Stimulated activated naive CD8-positive, alpha-beta T cell treated with anti-CD3 and anti-CD28 coated beads, Interleukin-15, Interleukin-2, amounts not matched to agents 100 U/mL and 50 U/mL, for 24 hours (primary cell): ENCODE measurements around the gene MAPRE2.

ENCODE experiments used
- ATAC-seq: fragments of 150-1000 bp; cut with Tn5 transposase; one replicate; pipeline ENCODE4 v1.10.0; 2021
- DNase-seq: peaks from one replicate; pipeline ENCODE4 v3.0.0; 2021

MAPRE2 gene

DNA sequence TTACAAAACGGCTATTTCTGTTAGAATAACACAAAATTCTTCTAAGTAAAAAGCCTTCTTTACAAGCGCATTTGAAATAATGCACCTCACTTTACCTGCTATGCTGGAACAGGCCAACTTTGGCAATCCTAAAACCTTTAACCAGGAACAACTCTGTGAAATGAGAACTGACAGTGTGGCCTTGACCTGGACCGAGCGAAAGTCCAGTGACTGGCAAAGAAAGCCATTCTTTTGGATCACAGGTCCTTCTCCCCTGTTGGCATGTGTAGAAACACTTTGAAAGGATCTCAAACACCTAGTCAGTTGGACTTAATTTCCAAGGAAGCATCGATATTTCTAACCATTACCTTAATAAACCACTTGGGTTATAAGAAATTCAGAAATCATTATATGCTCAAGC, 21.2 kb downstream of the MAPRE2 start:
- no peak for DNase-seq
- ATAC-seq = no peak

DNA sequence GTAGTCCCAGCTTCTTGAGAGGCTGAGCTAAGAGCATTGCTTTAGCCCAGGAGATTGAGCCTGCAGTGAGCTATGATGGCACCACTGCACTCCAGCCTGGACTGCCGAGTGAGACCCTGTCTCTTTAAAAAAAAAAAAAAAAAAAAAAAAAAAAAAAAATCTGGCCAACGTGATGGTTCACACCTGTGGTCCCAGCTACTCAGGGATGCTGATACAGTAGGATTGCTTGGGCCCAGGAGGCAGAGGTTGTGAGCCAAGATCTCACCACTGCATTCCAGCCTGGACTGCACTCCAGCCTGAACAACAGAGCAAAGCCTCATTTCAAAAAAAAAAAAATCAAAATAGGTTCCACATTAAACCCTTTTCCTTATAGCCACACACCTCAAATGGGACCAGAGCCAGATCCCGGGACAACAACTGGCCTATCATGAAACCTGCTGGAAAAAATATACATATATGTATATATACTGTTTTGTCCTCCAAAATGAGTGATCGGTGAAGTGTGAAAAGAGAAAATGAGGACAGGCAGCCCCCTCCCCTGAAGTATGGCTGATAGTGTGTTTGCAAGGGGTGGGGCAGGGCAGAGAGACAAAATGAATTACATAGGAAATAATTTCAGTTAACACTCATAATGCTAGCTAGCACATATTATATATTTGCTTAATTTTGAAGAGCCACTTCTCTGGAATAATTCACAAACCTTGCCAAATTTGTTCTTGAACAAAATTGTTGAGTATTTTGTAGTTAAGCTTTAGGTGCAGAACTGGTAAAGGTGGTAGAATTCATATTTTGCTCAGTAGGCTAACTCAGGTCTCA, 22.9 kb downstream of the MAPRE2 start:
- DNase-seq = no peak
- ATAC-seq = no peak

DNA sequence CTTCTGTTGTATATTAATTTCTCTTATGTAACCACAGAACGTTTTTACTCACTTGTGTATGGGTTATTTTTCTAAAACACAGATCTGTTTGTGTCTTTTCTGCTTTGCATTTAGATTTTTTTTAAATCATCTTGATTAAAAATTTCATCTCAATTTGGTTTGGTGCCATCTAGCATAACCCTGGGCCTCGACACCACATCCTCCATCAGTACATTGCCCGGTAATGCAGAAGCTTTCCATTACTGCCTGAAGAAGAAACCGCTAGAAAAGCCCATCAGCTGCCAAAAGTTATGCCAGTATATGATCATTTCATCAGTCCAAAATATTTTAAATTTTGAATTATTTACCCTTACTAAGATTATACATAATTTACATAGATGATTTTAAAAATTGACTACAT, 26.2 kb downstream of the MAPRE2 start:
- no peak for ATAC-seq

DNA sequence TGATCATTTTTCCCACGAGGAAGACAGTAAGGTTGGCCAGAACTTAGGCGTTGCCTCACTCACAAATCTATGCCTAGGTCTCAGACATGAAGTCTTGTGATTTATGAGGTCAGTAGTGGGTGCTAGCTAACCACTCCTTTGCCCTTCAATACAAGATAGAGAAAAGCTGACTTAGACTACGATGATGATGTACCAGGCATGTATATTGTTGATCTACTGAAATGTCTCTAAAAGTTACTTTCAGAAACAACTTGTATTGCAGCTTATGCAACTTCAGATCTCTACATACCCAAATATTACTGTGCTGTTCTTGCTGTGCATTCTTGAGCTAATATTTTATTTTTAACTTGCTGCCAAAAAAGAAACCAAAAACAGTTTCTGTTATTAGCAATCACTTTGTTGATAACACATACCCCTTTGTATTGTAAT, 30.6 kb downstream of the MAPRE2 start:
- ATAC-seq (peak; percentile 32), DNase-seq (no peak)

More for the DNA sequence above, 26.2 kb downstream of the MAPRE2 start:
- DNase-seq = no peak

DNA sequence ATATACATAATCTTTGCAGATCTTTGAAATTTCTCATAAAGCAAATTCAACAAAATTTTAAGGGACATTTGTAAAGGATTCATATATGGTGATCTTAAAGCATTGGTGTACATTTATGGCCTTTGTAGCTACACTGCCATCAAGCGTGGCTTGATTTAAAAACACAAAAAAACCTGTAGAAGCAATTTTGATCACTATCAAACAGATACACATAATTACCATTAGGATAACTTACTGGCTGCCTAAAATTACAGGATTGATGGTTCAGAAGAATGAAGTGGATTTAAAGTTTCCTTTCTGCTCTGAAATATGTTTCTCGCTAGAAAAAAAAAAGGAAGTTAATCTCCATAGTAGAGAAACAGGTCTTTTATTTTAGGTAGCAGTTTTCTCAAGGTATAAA, 31.4 kb downstream of the MAPRE2 start:
- no peak for ATAC-seq
- no peak for DNase-seq

DNA sequence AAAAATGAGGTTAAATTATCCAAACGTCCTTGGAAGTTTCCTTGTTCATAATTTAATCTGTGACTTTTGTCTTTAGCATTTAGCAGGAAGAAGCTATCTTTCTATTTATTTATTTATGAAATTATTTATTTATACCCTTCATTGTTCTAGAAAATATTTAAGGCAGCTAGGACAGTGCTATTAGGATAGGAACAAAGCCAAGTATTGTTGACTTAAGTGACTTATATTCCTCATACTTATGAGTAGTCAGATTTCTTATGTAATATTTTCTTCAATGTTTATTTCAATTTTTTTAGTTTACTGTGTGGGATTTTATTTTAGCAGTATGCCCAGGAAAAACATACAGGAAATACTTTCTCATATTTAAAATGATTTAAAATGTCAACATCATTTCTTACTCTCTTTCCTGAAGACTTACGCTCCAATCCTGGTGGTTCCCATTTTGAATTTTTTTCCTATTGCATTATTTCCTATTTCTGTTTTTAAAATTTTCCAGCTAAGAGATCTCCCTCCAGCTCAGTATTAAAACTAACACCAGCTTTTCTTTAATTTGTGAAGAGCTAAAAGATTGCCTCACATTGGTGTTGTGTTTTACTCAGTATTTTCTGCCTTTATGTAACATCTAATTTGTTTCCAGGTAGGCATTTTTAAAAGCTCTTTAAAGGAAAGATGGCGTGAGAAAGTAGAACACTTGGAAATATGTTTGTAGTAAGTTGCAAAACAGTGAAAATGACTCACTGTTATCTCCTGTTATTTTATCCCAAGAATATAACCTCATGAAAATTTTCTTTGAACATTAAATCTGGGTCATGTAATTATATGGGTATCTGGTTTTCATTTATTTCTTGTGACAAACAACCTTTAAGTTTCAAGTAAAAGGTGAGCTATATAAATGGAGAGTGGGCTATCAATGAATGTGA, 32.2 kb downstream of the MAPRE2 start:
- ATAC-seq (no peak), DNase-seq (no peak)

DNA sequence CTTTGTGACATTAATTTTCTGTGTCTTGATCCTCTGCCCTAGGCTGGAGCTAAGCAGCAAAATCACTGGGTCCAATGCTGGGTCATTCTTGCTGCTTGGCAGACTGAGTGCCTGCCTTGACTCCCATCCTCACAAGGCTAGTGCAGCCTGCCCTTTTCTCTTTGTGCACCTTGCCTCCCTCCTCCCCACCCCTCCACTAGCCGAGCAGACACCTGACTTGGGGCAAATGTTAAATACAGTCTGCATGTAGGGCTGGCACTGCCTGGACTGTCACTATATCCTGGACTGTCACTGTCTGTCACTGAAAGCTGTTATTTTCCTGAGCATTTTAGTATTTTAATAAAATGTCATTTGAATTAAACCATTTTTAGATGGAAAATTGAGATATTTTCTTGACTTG, 33.4 kb downstream of the MAPRE2 start:
- no peak for ATAC-seq
- DNase-seq = no peak

DNA sequence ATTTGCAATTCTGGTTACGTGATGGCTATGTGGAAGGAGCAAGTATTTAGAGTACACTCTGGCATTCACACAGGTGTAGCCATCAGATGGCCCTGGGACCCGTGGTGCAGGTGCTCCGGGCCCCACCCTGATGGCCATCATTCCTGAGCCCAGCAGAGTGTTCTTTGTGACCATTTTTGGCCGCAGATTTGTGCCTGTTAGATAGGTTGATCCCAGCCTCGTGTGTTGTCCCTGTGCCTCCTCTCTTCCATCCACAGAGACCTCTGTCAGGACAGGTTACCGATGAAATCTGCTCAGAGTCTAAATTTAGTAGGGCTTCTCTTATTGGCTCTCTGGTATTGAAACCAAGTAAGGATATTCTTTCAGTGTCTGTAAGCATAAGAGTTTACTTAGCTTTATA, 33.9 kb downstream of the MAPRE2 start:
- ATAC-seq (no peak), DNase-seq (no peak)

DNA sequence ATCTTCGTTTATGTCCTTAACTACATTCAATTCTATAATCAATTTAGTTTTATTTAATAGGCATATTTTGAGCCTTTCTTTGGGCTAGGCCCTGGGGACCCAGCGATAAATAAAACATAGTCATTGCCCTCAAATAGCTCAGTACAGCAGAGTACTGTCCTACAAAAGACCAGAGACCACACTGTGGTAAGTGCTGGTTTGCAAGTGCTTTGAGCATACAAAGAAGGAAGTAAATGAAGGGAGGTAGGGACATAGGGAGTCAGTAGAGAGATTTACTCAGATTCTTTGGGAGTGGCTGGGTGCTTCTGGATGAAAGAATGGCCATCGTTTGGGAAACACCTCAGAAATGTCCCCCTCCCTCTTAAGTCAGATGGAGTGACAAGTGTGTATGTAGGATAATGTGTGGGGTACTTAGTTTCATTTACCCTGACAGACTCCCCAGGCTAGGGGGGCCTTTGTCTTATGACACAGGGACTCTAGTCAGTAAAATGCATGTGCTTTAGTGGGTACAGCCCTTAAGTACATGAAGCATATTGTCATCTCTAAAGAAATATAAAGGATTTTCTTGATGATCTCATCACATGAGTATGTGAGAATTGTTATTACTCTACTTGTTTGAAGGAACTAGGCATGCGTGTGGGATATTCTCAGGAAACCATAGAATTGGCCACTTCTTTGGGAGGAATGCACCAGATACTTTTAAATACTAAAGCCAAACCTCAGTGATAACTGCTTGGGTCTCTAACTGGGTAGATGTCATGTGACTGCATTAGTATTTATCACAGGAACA, 35.1 kb downstream of the MAPRE2 start:
- no peak for DNase-seq

DNA sequence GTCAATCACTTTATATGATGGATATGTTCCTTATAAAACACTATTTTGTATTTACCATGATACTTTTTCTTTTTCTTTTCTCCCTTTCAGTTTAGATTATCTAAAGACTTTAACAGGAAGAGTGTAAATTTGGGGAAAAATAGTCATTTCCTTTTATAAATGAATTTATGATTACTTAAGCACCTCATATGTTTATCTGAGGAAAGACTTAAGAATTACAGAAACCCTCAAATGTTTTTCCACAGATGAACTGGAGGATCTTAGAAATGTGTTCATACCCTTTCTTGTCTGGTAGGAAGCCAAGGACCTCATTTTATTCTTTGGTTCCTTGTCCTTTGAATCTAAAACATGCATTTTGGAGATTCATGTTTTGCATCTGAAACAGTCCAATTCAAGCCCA, 36.7 kb downstream of the MAPRE2 start:
- DNase-seq (no peak), ATAC-seq (no peak)

More for the DNA sequence above, 35.1 kb downstream of the MAPRE2 start:
- ATAC-seq = no peak

DNA sequence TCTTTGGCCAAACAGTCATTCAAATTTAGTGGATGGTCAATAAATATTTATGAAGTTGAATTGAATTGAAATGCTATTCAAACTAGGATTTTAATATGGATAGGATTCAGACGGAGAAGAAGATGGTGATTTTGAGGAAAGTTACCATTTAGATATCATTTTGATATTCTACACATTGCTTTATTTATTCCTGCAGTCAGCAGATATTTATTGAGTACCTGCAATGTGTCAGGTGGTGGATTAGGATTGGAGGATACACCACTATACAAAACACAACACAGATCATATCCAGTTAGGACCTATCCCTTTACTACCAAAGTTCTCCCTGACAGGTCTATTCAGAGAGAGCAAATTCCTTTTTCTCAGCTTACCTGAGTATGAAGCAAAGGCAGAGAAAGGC, 38.8 kb downstream of the MAPRE2 start:
- DNase-seq (no peak), ATAC-seq (no peak)

DNA sequence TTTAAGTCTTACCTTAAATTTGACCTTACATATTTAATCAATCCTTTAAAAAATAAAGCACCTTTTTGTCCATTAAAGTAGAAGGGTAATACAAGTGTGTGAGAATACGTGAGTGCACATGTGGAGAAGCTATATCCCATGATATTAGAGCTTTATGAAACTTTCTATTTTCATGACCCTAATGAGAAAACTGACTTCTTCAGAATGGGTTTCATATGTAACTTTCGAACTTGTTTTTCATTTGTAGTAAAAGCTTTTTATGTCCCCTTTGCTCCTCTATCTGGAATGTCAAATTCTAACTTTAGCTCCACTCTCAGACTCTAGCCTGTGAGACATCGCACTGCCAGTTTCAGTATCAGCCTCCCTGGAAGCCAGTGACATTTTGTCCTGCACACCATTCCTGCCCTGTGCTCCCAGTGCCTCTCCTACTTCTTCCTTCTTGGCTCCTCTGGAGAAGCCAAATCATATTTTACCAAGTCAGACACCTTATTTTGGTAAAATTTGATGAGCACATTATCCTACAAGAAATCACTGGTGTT, 42.0 kb downstream of the MAPRE2 start:
- no peak for ATAC-seq
- no peak for DNase-seq

DNA sequence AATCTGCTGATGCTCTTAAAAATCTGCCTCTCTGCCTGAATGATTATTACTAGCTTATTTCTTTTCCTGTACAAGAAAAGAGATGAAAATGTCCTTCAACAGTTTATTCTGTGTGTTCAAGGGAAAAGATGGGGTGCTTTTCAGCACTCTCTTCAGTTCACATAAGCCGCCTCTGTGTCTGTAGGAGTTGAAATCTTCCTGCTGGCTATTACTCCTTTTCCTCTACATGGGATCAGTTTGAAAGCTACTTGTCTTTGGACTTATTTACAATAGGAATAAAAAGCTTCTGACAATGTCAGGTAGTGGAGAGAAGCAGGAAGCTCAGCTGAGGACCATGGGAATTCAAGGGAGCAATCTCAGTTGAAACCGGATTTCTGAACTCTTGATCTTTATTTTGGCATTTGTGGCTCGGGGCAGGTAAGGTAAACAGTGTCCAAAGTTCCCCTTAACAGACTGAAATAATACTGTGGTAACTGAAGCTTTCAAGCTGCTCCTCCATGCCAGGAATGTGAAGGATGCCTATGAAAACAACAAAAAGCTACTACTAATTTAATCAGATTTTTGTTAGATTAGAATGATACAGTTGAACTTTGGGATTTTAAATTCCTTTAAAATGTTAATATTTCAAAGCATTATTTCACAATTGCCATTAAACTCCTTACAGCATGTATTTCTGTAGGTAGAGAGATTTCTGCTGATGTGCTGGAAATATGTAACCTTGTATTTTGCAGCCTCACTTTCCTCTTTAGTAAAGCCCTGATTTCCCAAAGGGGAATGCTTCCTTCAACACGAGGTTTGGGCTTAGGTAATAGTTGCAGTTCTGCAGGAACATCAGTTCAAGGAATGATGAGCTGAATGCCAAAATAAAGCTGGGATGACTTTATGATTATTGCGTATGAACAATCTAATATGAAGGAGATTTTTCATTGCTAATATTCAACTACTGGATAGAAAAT, 43.6 kb downstream of the MAPRE2 start:
- ATAC-seq (no peak), DNase-seq (no peak)

DNA sequence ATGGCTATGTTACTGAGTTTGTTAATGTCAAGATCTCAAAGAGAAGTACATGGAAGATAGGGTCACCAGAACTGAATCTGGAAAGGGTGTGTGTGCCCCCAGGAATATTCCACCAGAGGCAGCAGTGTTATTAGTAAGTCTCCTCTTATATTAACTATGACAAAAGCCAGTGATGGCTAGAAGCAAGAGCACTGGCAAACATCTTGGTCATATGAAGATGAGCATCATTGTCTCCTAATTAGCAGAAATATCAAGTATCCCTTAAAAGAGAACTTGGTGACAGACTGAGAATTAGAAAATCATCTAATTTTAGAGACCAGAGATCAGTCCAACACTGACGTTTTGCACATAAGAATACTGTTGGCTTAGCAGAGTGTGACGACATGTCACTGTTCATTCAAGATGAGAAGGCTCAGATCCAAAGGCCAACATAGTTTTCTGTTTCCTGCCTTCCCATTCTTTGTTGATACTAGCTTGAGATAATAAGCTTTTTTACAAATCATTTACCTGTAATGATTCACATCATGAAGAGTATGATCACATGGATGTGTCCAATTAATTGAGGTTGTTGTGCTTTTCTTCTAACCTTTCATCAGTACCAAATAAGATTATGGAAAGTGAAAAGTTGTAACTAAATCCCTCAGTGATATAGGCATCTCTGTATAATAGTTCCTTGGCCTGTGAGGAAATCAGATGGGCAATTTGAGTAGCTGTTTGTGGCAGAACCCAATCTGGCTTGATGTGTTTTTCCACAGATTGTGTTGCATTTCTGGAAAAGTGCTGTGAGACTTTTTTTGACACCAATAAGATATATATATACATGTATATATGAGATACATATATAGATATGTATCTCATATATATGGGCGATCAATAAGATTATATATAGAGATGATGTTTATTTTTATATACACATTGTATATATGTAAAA, 44.5 kb downstream of the MAPRE2 start:
- DNase-seq = no peak
- no peak for ATAC-seq

DNA sequence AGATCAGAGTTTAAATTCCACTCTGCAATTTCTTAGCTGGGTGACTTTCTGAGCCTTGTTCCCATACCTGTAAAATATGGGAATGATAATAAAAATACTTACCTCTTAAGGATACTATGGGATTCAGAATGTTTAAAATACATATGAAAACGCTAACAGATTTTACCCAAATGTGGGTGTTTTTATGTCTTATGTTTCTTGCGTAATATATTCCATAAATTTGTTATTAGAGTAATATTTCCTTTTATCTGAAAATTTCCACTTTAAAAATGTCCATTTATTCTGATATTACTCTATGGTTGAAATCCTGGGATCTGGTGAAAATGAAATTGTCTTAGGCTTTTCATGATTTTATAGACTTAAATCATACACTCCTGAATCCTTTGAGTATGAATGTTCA, 45.5 kb downstream of the MAPRE2 start:
- DNase-seq (no peak), ATAC-seq (no peak)

DNA sequence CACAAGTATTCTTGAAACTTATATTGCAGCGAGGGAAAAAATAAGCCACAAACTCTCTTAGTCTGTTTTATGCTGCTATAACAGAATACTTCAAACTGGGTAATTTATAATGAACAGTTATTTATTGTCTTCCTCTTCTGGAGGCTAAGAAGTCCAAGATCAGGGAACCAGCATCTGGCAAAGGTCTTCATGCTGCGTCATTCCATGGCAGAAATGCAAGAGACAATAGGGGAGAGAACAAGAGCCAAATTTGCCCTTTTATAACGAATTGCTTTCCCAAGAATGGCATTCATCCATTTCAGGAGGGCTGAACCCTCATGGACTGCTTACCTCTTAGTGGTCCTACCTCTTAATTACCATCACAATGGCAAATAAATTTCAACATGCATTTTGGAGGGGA, 46.5 kb downstream of the MAPRE2 start:
- ATAC-seq = no peak

DNA sequence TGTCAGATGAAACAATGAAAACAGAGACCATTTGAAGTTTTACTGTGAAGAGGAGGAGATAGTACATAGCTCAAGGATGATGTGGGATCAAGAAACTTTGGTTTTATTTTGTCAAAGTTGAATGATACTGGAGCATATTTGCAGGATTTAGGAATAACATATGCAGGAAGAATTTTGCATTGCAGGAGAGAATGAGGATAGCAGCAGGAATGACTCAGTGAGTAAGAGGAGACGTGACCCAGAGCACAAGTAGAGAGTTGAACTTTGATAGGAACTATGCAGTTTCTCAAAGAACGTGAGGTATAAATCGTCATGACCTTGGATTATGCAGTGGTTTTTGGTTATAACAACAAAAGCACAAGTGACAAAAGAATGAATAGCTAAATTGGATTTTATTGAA, 47.7 kb downstream of the MAPRE2 start:
- no peak for ATAC-seq
- DNase-seq = no peak

More for the DNA sequence above, 46.5 kb downstream of the MAPRE2 start:
- DNase-seq = no peak

DNA sequence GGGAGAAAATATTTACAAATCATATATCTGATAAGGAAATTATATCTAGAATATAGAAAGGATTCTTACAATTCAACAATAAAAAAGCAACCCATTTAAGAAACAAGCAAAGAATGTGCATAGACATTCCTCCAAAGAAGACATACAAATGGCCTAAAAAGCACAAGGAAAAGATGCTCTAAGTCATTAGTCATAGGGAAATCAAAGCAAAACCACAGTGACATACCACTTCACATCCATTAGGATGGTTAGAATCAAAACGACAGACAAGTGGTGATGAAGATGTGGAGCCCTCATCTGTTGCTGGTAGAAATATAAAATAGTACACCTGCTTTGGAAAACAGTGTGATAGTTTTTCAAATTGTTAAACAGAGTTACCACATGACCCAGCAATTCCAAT, 48.2 kb downstream of the MAPRE2 start:
- DNase-seq (no peak), ATAC-seq (no peak)

DNA sequence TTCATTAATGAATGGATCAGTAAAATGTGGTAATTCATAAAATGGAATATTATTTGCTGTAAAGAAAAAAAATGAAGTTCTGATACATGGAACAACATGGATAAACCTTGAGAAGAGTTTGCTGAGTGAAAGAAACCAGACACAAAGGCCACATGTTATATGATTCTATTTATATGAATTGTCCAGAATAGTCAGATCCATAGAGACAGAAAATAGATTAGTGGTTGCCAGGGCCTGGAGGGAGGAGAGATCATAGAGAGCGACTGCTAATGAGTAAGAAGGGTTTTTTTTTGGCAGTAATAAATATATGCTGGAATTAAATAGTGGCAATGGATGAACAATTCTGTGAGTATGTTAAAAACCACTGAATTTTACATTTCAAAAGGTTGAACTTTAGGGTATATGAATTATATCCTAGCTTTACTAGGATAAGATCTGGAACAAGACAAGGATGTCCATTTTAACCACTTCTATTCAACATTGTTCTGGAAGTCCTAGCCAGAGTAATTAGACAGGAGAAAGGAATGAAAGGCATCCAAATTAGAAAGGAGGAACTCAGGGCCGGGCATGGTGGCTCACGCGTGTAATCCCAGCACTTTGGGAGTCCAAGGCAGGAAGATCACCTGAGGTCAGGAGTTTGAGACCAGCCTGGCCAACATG, 48.8 kb downstream of the MAPRE2 start:
- no peak for ATAC-seq
- DNase-seq = no peak
